Activated naive CD8-positive, alpha-beta T cell treated with anti-CD3 and anti-CD28 coated beads, Interleukin-2, amount 10 ng/mL, durations not matched to agents 7 days and 5 days (primary cell): Measurements from ENCODE around the gene MARCO. TPM values are rescaled to one million over a fixed set of nuclear protein-coding genes. Genes with fewer than 3 reads are reported as not detected.
"Not testable (repeated sequence)": the region's sequence is repeated elsewhere in the genome, so short reads cannot be mapped to it uniquely, and the experiment has no call there.

Experiments used
- ATAC-seq: fragments of 150-1000 bp; cut with Tn5 transposase; one replicate; pipeline ENCODE4 v1.10.0; 2021; ENCODE audit warnings: low read depth, moderate library complexity
- POLR2A ChIA-PET: fragments of 350-600 bp; sonication (Branson Sonifier 250); formaldehyde crosslinking; loops from one replicate; lab custom pipeline; 2021; ENCODE audit warnings: antibody characterized with exemption; lab: Charles Lee
- DNase-seq: peaks from one replicate; pipeline ENCODE4 v3.0.0; 2021
- H3K27ac Mint-ChIP-seq: one replicate; pipeline ENCODE4 v1.8.0; 2022; ENCODE audit warnings: mild to moderate bottlenecking, mixed read lengths
- H3K27me3 Mint-ChIP-seq: one replicate; pipeline ENCODE4 v1.8.0; 2022; ENCODE audit warnings: mild to moderate bottlenecking, moderate library complexity, mixed read lengths
- H3K36me3 Mint-ChIP-seq: one replicate; pipeline ENCODE4 v1.8.0; 2021; ENCODE audit warnings: mild to moderate bottlenecking, mixed read lengths
- H3K4me1 Mint-ChIP-seq: one replicate; pipeline ENCODE4 v1.8.0; 2021; ENCODE audit warnings: mixed read lengths
- H3K4me3 Mint-ChIP-seq: one replicate; pipeline ENCODE4 v1.8.0; 2022; ENCODE audit warnings: mild to moderate bottlenecking, moderate library complexity, mixed read lengths
- H3K9me3 Mint-ChIP-seq: one replicate; pipeline ENCODE4 v1.8.0; 2021; ENCODE audit warnings: mixed read lengths
- total RNA-seq, 2 experiments: library from RNA; stranded (reverse); gene quantifications; one replicate each; pipeline ENCODE4 v1.2.3, GENCODE V29; 2021

MARCO gene
- total RNA-seq, 2 experiments from 2014 or later = 0.26 TPM; not detected in 1

DNA sequence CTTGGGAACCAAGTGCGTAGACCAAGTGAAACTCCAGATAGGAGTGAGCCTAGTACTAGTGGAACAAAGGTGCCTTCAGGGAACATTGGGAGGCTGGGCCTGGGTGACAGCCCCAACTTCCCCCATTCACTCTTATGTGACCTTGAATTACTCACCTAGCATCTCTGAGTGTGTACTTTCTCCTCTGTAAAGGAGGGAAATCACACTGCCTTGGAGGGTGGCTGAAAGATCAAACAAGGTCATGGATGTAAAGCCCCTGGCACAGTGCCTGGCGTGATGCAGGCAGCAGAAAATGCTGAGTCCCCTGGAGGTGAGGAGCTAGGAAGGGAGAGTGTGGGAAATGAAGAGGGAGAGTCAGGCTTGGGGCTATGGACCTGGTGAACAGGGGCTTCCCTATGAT, 45.9 kb downstream of the MARCO start:
- Mint-ChIP-seq H3K4me3 (no peak overlapping the region), H3K27me3 (peaks cover 2% of the 10 kb centered on the region), H3K36me3 (no peaks in the 10 kb centered on the region), H3K4me1 (peaks cover 3% of the 10 kb centered on the region), H3K9me3 (no peaks in the 10 kb centered on the region), H3K27ac (no peak overlapping the region)
- ATAC-seq = no peak
- DNase-seq = no peak
- POLR2A ChIA-PET = no interaction called here

DNA sequence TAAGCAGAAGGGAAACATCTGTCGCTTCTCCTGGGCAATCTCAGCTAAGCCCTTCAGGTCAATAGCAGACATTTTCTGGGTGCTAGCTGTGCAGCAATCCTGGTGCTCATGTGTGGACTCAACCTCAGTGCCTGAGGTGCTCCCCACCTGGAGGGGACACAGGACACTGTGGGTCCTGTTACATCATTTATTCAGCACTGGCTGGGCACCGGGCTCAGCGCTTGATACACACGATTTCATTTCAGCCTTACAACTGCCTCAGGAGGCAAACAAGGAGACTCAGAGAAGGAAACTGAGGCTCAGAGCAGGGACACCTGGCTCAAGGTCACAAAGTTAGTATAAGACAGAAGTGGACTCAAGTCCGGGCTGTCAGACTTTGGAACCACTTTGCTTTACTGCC, 46.7 kb downstream of the MARCO start:
- Mint-ChIP-seq H3K4me1 (peaks cover 7% of the 10 kb centered on the region), H3K9me3 (no peaks in the 10 kb centered on the region), H3K4me3 (no peak overlapping the region), H3K27me3 (no peaks in the 10 kb centered on the region), H3K27ac (no peak overlapping the region), H3K36me3 (no peaks in the 10 kb centered on the region)
- POLR2A ChIA-PET = no interaction called here
- ATAC-seq = no peak
- DNase-seq = no peak

GRCh38 chr2:118989481-118989880, 47.5 kb downstream of the MARCO start:
- H3K36me3 Mint-ChIP-seq = no peaks in the 10 kb centered on the region
- no peaks in the 10 kb centered on the region for H3K9me3 Mint-ChIP-seq
- H3K4me3 Mint-ChIP-seq = no peak overlapping the region
- DNase-seq = no peak
- H3K4me1 Mint-ChIP-seq = peaks cover 9% of the 10 kb centered on the region
- ATAC-seq = no peak
- POLR2A ChIA-PET = no interaction called here
- peaks cover 2% of the 10 kb centered on the region for H3K27me3 Mint-ChIP-seq
- no peak overlapping the region for H3K27ac Mint-ChIP-seq

GRCh38 chr2:118990757-118991545, 49.0 kb downstream of the MARCO start:
- Mint-ChIP-seq H3K4me3 (no peak overlapping the region), H3K27me3 (peaks cover 4% of the 10 kb centered on the region), H3K9me3 (no peaks in the 10 kb centered on the region), H3K36me3 (no peaks in the 10 kb centered on the region), H3K4me1 (peaks cover 9% of the 10 kb centered on the region), H3K27ac (no peak overlapping the region)
- POLR2A ChIA-PET = interaction anchor here (0.6 kb wide), 1 partner anchor 735 kb away, joined by 3 read pairs; no protein-coding TSS in a partner anchor
- no peak for DNase-seq
- no peak for ATAC-seq

GRCh38 chr2:118991554-118991953, 49.6 kb downstream of the MARCO start:
- Mint-ChIP-seq H3K27ac (no peak overlapping the region), H3K4me1 (peaks cover 9% of the 10 kb centered on the region), H3K36me3 (no peaks in the 10 kb centered on the region), H3K4me3 (no peak overlapping the region), H3K27me3 (peaks cover 4% of the 10 kb centered on the region), H3K9me3 (no peaks in the 10 kb centered on the region)
- POLR2A ChIA-PET = no interaction called here
- DNase-seq (no peak), ATAC-seq (no peak)

GRCh38 chr2:118992740-118993391, 50.9 kb downstream of the MARCO start:
- POLR2A ChIA-PET = no interaction called here
- peak; percentile 85 for ATAC-seq
- H3K9me3 Mint-ChIP-seq = no peaks in the 10 kb centered on the region
- H3K4me1 Mint-ChIP-seq = peaks cover 7% of the 10 kb centered on the region
- H3K27ac Mint-ChIP-seq = no peak overlapping the region
- H3K27me3 Mint-ChIP-seq = peaks cover 4% of the 10 kb centered on the region
- peak; percentile 33 for DNase-seq
- no peaks in the 10 kb centered on the region for H3K36me3 Mint-ChIP-seq
- peak overlapping the region; percentile 20 for H3K4me3 Mint-ChIP-seq

GRCh38 chr2:118993392-118993752, 51.4 kb downstream of the MARCO start:
- POLR2A ChIA-PET = no interaction called here

GRCh38 chr2:118994172-118994700, 52.2 kb downstream of the MARCO start:
- peaks cover 7% of the 10 kb centered on the region for H3K4me1 Mint-ChIP-seq
- peaks cover 1% of the 10 kb centered on the region for H3K9me3 Mint-ChIP-seq
- ATAC-seq (no peak), DNase-seq (no peak)
- no peak overlapping the region for H3K27ac Mint-ChIP-seq
- no peaks in the 10 kb centered on the region for H3K36me3 Mint-ChIP-seq
- POLR2A ChIA-PET = no interaction called here
- H3K27me3 Mint-ChIP-seq = peaks cover 7% of the 10 kb centered on the region
- H3K4me3 Mint-ChIP-seq = no peak overlapping the region

More at GRCh38 chr2:118993392-118993752, 51.4 kb downstream of the MARCO start:
- H3K36me3 Mint-ChIP-seq = no peaks in the 10 kb centered on the region
- H3K9me3 Mint-ChIP-seq = peaks cover 1% of the 10 kb centered on the region
- H3K4me3 Mint-ChIP-seq = peak overlapping the region; percentile 29
- H3K27ac Mint-ChIP-seq = no peak overlapping the region
- DNase-seq (no peak), ATAC-seq (no peak)
- peaks cover 7% of the 10 kb centered on the region for H3K4me1 Mint-ChIP-seq
- H3K27me3 Mint-ChIP-seq = peaks cover 7% of the 10 kb centered on the region

- H3K9me3 Mint-ChIP-seq = peaks cover 1% of the 10 kb centered on the region
- peaks cover 7% of the 10 kb centered on the region for H3K4me1 Mint-ChIP-seq
- DNase-seq (no peak), ATAC-seq (no peak)
- H3K4me3 Mint-ChIP-seq = no peak overlapping the region
- peaks cover 7% of the 10 kb centered on the region for H3K27me3 Mint-ChIP-seq
- POLR2A ChIA-PET = no interaction called here
- H3K36me3 Mint-ChIP-seq = no peaks in the 10 kb centered on the region
- no peak overlapping the region for H3K27ac Mint-ChIP-seq
These were observed 52.8 kb downstream of the MARCO start for GRCh38 chr2:118994778-118995177.

GRCh38 chr2:119003856-119004255, 61.9 kb downstream of the MARCO start:
- POLR2A ChIA-PET, H3K9me3 Mint-ChIP-seq, ATAC-seq, H3K4me3 Mint-ChIP-seq, H3K27ac Mint-ChIP-seq, H3K36me3 Mint-ChIP-seq, H3K4me1 Mint-ChIP-seq, DNase-seq, H3K27me3 Mint-ChIP-seq: not testable (repeated sequence)

GRCh38 chr2:119004602-119005001, 62.6 kb downstream of the MARCO start:
- Mint-ChIP-seq H3K27ac (no peak overlapping the region), H3K4me1 (no peaks in the 10 kb centered on the region), H3K9me3 (peaks cover 2% of the 10 kb centered on the region), H3K27me3 (peaks cover 5% of the 10 kb centered on the region), H3K36me3 (no peaks in the 10 kb centered on the region), H3K4me3 (no peak overlapping the region)
- no peak for ATAC-seq
- DNase-seq = no peak
- POLR2A ChIA-PET = no interaction called here

GRCh38 chr2:119005051-119005450, 63.1 kb downstream of the MARCO start:
- ATAC-seq (no peak), DNase-seq (no peak)
- H3K36me3 Mint-ChIP-seq = no peaks in the 10 kb centered on the region
- H3K4me1 Mint-ChIP-seq = no peaks in the 10 kb centered on the region
- no peak overlapping the region for H3K27ac Mint-ChIP-seq
- peaks cover 2% of the 10 kb centered on the region for H3K9me3 Mint-ChIP-seq
- POLR2A ChIA-PET = no interaction called here
- no peak overlapping the region for H3K4me3 Mint-ChIP-seq
- peaks cover 8% of the 10 kb centered on the region for H3K27me3 Mint-ChIP-seq

GRCh38 chr2:119005555-119005954, 63.6 kb downstream of the MARCO start:
- no peaks in the 10 kb centered on the region for H3K4me1 Mint-ChIP-seq

DNA sequence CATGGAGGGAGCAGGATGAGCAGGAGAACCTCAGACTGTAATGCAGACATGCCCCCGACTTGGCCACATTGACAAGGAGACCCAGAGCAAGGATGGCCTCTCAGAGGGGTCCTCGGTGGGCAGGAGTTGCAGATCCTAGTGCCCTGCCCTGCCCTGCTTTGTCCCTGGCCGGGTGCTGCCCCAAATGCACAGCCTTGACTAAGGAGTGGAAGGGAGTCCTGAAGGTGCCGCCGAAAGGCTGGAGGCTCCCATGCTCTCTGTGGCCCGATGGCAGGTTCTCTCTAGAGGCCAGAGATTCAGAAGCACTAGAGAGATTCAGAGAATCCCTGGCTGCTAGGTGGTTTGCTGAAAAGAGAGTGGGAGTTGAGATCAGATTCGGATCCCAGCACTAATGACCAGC, 64.4 kb downstream of the MARCO start:
- Mint-ChIP-seq H3K27ac (no peak overlapping the region), H3K9me3 (peaks cover 2% of the 10 kb centered on the region), H3K4me1 (no peaks in the 10 kb centered on the region), H3K27me3 (peaks cover 9% of the 10 kb centered on the region), H3K4me3 (no peak overlapping the region), H3K36me3 (no peaks in the 10 kb centered on the region)
- DNase-seq = no peak
- POLR2A ChIA-PET = no interaction called here
- ATAC-seq = no peak

More at GRCh38 chr2:119005555-119005954, 63.6 kb downstream of the MARCO start:
- POLR2A ChIA-PET = no interaction called here
- H3K27ac Mint-ChIP-seq = no peak overlapping the region
- H3K4me3 Mint-ChIP-seq = no peak overlapping the region
- H3K27me3 Mint-ChIP-seq = peaks cover 9% of the 10 kb centered on the region
- DNase-seq (no peak), ATAC-seq (no peak)
- H3K36me3 Mint-ChIP-seq = no peaks in the 10 kb centered on the region
- peaks cover 2% of the 10 kb centered on the region for H3K9me3 Mint-ChIP-seq
